ENCODE results near the gene LRRC7.

GRCh38 chr1:69711190-69711930 lies 143.6 kb downstream of the LRRC7 start:
- no peak for TF ChIP-seq POLR2A (IDR thresholded peaks at IDR 0.05; ENCODE audit: low read length)
- no peak for TF ChIP-seq GATA1 (IDR thresholded peaks at IDR 0.05; ENCODE audit: low read depth, low read length)

All from erythroblast (primary cell).